ENCODE data around the gene SH3RF3. TPM values are rescaled to one million over a fixed set of nuclear protein-coding genes. Genes with fewer than 3 reads are reported as not detected.

The SH3RF3 gene
- total and polyA plus RNA-seq, 3 experiments from 2014 or later = 0.24 to 0.31 (median 0.27) TPM

- H3K4me1 ChIP-seq (ENCODE audit: insufficient read depth, low read length) = no peaks in the 10 kb centered on the region
- Mint-ChIP-seq H3K9me3 (peaks cover 0 to 3% (median 0%) of the 10 kb centered on the region in 5 donors), H3K4me1 (no peaks in the 10 kb centered on the region), H3K4me3 (no peak overlapping the region), H3K36me3 (no peaks in the 10 kb centered on the region), H3K27me3 (peaks cover 6 to 7% of the 10 kb centered on the region in 2 donors), H3K27ac (peak overlapping the region in 1 of 8 donors; percentile 35)
- H3K9me3 ChIP-seq (ENCODE audit: low read length) = no peaks in the 10 kb centered on the region
- H3K27ac ChIP-seq (ENCODE audit: low read depth, low read length) = no peak overlapping the region
- no peaks in the 10 kb centered on the region for H3K36me3 ChIP-seq (ENCODE audit: insufficient read depth, low read length)
- H3K4me3 ChIP-seq (ENCODE audit: low read length) = no peak overlapping the region
- CTCF ChIA-PET = no interaction called here
- no peaks in the 10 kb centered on the region for H3K27me3 ChIP-seq (ENCODE audit: insufficient read depth, low read length, poor library complexity, severe bottlenecking)
- no peak for DNase-seq
- POLR2A ChIA-PET = no interaction called here
Measured at GRCh38 chr2:109288544-109289368, 159.8 kb downstream of the SH3RF3 start.

- peaks cover 0 to 6% (median 0%) of the 10 kb centered on the region in 5 donors for H3K9me3 Mint-ChIP-seq
- POLR2A ChIA-PET = no interaction called here
Measured at GRCh38 chr2:109289504-109290222, 160.7 kb downstream of the SH3RF3 start.

GRCh38 chr2:109290887-109291643 is 162.1 kb downstream of the SH3RF3 start:
- no peak overlapping the region for H3K27ac ChIP-seq (ENCODE audit: low read depth, low read length)
- H3K9me3 Mint-ChIP-seq = peaks cover 0 to 6% (median 0%) of the 10 kb centered on the region in 5 donors
- H3K36me3 ChIP-seq (ENCODE audit: insufficient read depth, low read length) = no peaks in the 10 kb centered on the region
- no peaks in the 10 kb centered on the region for H3K9me3 ChIP-seq (ENCODE audit: low read length)
- no peaks in the 10 kb centered on the region for H3K27me3 ChIP-seq (ENCODE audit: insufficient read depth, low read length, poor library complexity, severe bottlenecking)
- no peak overlapping the region for H3K4me3 ChIP-seq (ENCODE audit: low read length)
- H3K4me3 Mint-ChIP-seq = no peak overlapping the region
- CTCF ChIA-PET = no interaction called here
- no peaks in the 10 kb centered on the region for H3K36me3 Mint-ChIP-seq
- DNase-seq = no peak
- H3K4me1 ChIP-seq (ENCODE audit: insufficient read depth, low read length) = no peaks in the 10 kb centered on the region
- POLR2A ChIA-PET = no interaction called here
- H3K27ac Mint-ChIP-seq = no peak overlapping the region
- H3K4me1 Mint-ChIP-seq = no peaks in the 10 kb centered on the region
- peaks cover 4 to 5% of the 10 kb centered on the region in 2 donors for H3K27me3 Mint-ChIP-seq

More at GRCh38 chr2:109289504-109290222, 160.7 kb downstream of the SH3RF3 start:
- Histone ChIP-seq H3K36me3 (ENCODE audit: insufficient read depth, low read length) (no peaks in the 10 kb centered on the region), H3K27ac (ENCODE audit: low read depth, low read length) (no peak overlapping the region), H3K9me3 (ENCODE audit: low read length) (no peaks in the 10 kb centered on the region), H3K27me3 (ENCODE audit: insufficient read depth, low read length, poor library complexity, severe bottlenecking) (no peaks in the 10 kb centered on the region), H3K4me3 (ENCODE audit: low read length) (no peak overlapping the region), H3K4me1 (ENCODE audit: insufficient read depth, low read length) (no peaks in the 10 kb centered on the region)
- H3K4me3 Mint-ChIP-seq = no peak overlapping the region
- no peak overlapping the region for H3K27ac Mint-ChIP-seq
- H3K36me3 Mint-ChIP-seq = no peaks in the 10 kb centered on the region
- CTCF ChIA-PET = no interaction called here
- no peaks in the 10 kb centered on the region for H3K4me1 Mint-ChIP-seq
- no peak for DNase-seq
- H3K27me3 Mint-ChIP-seq = peaks cover 4 to 7% of the 10 kb centered on the region in 2 donors

- H3K27ac ChIP-seq (ENCODE audit: low read depth, low read length) = no peak overlapping the region
- peaks cover 4 to 5% of the 10 kb centered on the region in 2 donors for H3K27me3 Mint-ChIP-seq
- ChIA-PET POLR2A (no interaction called here), CTCF (no interaction called here)
- no peaks in the 10 kb centered on the region for H3K4me1 Mint-ChIP-seq
- H3K27me3 ChIP-seq (ENCODE audit: insufficient read depth, low read length, poor library complexity, severe bottlenecking) = no peaks in the 10 kb centered on the region
- DNase-seq = no peak
- H3K36me3 Mint-ChIP-seq = no peaks in the 10 kb centered on the region
- peaks cover 0 to 6% (median 0%) of the 10 kb centered on the region in 5 donors for H3K9me3 Mint-ChIP-seq
- no peaks in the 10 kb centered on the region for H3K9me3 ChIP-seq (ENCODE audit: low read length)
- no peak overlapping the region for H3K27ac Mint-ChIP-seq
- H3K4me1 ChIP-seq (ENCODE audit: insufficient read depth, low read length) = no peaks in the 10 kb centered on the region
- no peak overlapping the region for H3K4me3 Mint-ChIP-seq
- H3K4me3 ChIP-seq (ENCODE audit: low read length) = no peak overlapping the region
- no peaks in the 10 kb centered on the region for H3K36me3 ChIP-seq (ENCODE audit: insufficient read depth, low read length)
Measured at GRCh38 chr2:109292386-109292785, 163.4 kb downstream of the SH3RF3 start.

- POLR2A ChIA-PET = no interaction called here
- Histone ChIP-seq H3K27ac (ENCODE audit: low read depth, low read length) (no peak overlapping the region), H3K4me1 (ENCODE audit: insufficient read depth, low read length) (no peaks in the 10 kb centered on the region), H3K9me3 (ENCODE audit: low read length) (no peaks in the 10 kb centered on the region), H3K4me3 (ENCODE audit: low read length) (no peak overlapping the region), H3K27me3 (ENCODE audit: insufficient read depth, low read length, poor library complexity, severe bottlenecking) (no peaks in the 10 kb centered on the region), H3K36me3 (ENCODE audit: insufficient read depth, low read length) (no peaks in the 10 kb centered on the region)
- Mint-ChIP-seq H3K27ac (no peak overlapping the region), H3K36me3 (no peaks in the 10 kb centered on the region), H3K4me1 (no peaks in the 10 kb centered on the region), H3K4me3 (no peak overlapping the region), H3K27me3 (peaks cover 3 to 8% of the 10 kb centered on the region in 2 donors), H3K9me3 (peaks cover 0 to 6% (median 0%) of the 10 kb centered on the region in 5 donors)
- CTCF ChIA-PET = no interaction called here
- no peak for DNase-seq
Measured at GRCh38 chr2:109293663-109294062, 164.7 kb downstream of the SH3RF3 start.

GRCh38 chr2:109294523-109294922 is 165.5 kb downstream of the SH3RF3 start:
- ChIA-PET CTCF (no interaction called here), POLR2A (no interaction called here)
- no peaks in the 10 kb centered on the region for H3K4me1 Mint-ChIP-seq
- DNase-seq = no peak
- Histone ChIP-seq H3K4me1 (ENCODE audit: insufficient read depth, low read length) (no peaks in the 10 kb centered on the region), H3K36me3 (ENCODE audit: insufficient read depth, low read length) (no peaks in the 10 kb centered on the region), H3K27ac (ENCODE audit: low read depth, low read length) (no peak overlapping the region), H3K27me3 (ENCODE audit: insufficient read depth, low read length, poor library complexity, severe bottlenecking) (no peaks in the 10 kb centered on the region), H3K4me3 (ENCODE audit: low read length) (no peak overlapping the region), H3K9me3 (ENCODE audit: low read length) (no peaks in the 10 kb centered on the region)
- H3K9me3 Mint-ChIP-seq = peaks cover 0 to 6% (median 0%) of the 10 kb centered on the region in 5 donors
- no peak overlapping the region for H3K4me3 Mint-ChIP-seq
- no peak overlapping the region for H3K27ac Mint-ChIP-seq
- no peaks in the 10 kb centered on the region for H3K36me3 Mint-ChIP-seq
- peaks cover 3 to 8% of the 10 kb centered on the region in 2 donors for H3K27me3 Mint-ChIP-seq

GRCh38 chr2:109295070-109295780 is 166.2 kb downstream of the SH3RF3 start:
- H3K4me1 ChIP-seq (ENCODE audit: insufficient read depth, low read length) = no peaks in the 10 kb centered on the region
- H3K27me3 ChIP-seq (ENCODE audit: insufficient read depth, low read length, poor library complexity, severe bottlenecking) = no peaks in the 10 kb centered on the region
- POLR2A ChIA-PET = no interaction called here
- no peaks in the 10 kb centered on the region for H3K9me3 ChIP-seq (ENCODE audit: low read length)
- Mint-ChIP-seq H3K27ac (no peak overlapping the region), H3K4me1 (no peaks in the 10 kb centered on the region), H3K4me3 (no peak overlapping the region), H3K27me3 (peaks cover 3 to 8% of the 10 kb centered on the region in 2 donors), H3K36me3 (no peaks in the 10 kb centered on the region), H3K9me3 (peaks cover 0 to 6% (median 0%) of the 10 kb centered on the region in 5 donors)
- no peak overlapping the region for H3K4me3 ChIP-seq (ENCODE audit: low read length)
- DNase-seq = no peak
- no peaks in the 10 kb centered on the region for H3K36me3 ChIP-seq (ENCODE audit: insufficient read depth, low read length)
- H3K27ac ChIP-seq (ENCODE audit: low read depth, low read length) = no peak overlapping the region
- CTCF ChIA-PET = no interaction called here

Measured in CD8-positive, alpha-beta memory T cell (primary cell).